Eye (tissue), 1 donor: Measurements from ENCODE around the gene ACP5.

Experiments
- DNase-seq: peaks from one replicate; pipeline ENCODE4 v3.0.0-alpha.2; 2015

Gene ACP5

DNA sequence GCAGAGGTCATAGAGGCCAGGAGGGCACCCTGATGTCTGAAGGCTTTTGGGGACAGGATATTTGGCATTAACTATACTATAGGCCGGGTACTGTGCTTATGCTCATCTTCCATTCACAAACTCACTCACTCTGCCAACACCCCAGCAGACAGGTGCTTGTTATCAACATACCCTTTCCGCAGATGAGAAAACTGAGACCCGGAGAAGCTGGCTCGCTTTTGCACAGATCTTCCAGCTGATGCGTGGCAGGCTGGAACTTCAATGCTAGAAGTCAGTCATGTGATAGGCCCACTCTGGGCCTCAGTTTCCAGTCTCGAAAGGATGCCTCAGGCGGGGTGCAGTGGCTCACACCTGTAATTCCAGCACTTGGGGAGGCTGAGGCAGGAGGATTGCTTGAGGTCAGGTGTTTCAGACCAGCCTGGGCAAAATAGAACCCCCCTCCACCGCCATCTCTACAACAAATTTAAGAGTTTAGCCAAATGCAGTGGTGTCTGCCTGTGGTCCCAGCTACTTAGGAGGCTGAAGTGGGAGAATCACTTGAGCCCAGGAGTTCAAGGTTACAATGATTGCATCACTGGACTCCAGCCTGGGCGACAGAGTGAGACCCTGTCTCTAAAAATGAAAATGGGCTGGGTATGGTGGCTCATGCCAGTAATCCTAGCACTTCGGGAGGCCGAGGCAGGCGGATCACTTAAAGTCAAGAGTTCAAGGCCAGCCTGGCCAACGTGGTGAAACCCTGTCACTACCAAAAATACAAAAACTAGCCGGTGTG, 29.3 kb downstream of the ACP5 start:
- DNase-seq = no peak

DNA sequence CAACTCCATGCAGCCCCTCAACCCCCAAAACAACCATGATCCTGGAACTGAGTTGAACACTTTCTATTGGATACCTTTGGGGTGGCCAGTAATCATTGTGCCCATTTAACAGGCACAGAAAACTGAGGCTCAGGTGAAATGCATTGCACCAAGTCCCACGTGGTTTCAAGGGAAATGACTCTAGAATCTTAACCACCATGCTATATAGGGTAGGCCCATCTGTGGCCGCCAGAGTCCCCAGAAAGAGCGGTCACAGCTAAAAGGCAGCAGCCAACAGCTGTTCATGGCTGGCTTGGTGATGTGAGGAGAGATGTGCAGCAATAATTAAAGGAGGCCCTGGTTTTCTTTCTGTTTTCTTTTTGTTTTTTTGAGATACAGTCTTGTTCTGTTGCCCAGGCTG, 36.2 kb downstream of the ACP5 start:
- no peak for DNase-seq

DNA sequence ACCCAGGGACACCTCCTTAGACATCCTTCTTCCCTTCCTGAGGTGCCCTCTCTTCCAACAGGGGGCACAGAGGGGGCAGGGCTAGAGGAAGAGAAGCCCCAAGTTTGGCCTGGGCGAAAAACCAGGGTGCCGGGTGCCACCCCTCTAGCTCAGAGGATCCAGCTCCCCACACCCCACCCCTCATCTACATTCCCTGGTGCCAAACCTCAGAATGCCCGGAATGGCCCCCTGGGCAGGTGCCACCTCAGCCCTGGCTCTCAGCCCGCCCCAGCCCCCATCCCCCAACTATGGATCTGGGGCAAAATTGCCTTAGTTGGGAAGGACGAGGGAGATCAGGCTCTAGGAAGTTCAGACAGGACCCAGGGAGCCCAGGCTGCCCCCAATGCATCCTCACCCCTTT, 36.8 kb downstream of the ACP5 start:
- DNase-seq = no peak

DNA sequence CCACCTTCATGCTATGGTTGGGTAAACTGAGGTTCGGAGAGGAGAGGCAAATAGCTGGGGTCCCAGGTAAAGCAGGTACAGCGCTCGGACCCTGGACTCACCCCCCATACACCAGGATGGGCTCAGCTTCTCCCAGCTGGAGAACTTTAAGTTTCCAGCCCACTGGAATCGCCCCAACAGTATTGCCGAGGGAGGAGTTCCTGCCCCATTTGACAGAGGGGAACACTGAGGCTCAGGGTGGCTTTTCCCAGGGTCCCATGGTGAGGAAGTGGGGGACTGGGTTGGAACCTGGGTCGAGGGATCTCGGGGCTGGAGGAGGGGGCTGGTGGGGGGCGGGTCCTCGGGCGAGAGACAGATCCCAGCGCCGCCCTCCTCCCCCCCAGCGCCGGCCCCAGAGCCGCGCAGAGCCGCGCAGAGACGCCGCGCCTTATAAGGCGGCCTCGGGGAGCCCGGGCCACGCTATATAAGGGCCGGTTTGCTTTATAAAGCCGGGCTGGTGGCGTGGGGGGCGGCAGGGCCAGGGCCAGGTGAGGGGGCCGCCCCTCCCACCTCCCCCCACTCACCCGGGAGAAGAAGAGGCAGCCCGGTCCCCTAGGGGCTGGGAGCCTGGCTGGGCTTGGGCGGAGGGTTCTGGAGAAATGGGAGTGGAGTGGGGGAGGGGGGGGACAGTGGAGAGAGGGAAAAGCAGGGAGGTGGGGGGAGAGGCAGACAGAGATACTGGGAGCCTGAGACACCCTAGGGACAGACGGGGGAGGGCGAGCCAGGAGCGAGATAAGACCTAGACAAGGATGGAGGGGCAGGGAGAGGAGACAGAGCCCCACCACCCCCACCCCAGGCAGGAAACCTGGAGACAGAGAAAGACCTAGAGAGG, 37.7 kb downstream of the ACP5 start:
- peak; percentile 48 for DNase-seq

DNA sequence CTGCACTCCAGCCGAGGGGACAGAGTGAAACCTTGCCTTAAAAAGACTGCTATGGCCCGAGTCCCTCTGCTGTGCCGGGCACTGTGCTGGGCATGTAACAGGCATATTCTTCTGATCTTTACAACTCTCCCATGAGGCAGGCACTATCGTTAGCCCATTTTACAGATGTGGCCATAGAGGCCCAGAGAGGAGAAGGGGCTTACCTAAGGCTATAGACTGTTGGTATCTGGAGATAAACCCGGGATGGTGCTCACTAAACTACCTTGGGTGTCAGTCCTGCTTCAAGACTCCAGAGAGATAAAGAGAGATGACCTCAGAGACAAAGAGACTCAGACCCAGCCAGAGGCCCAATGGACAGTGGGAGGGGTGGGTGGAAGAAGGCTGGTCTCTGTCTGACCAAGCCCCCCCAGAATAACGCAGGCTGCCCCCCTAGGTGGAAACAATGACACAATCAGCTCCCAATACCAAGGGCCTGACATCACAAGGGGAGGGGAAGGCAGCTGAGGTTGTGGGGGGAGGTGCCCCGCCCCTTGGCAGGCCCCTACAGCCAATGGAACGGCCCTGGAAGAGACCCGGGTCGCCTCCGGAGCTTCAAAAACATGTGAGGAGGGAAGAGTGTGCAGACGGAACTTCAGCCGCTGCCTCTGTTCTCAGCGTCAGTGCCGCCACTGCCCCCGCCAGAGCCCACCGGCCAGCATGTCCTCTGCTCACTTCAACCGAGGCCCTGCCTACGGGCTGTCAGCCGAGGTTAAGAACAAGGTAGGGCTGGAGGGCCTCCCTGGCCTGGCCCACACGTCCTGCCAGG, 39.0 kb downstream of the ACP5 start, which contains the start of gene CNN1:
Gene CNN1 (plus strand): TSS at position 620 of the 805 bp plus-strand sequence. CDS start 77 bp downstream, at position 697.
- peak; percentile 57 for DNase-seq

DNA sequence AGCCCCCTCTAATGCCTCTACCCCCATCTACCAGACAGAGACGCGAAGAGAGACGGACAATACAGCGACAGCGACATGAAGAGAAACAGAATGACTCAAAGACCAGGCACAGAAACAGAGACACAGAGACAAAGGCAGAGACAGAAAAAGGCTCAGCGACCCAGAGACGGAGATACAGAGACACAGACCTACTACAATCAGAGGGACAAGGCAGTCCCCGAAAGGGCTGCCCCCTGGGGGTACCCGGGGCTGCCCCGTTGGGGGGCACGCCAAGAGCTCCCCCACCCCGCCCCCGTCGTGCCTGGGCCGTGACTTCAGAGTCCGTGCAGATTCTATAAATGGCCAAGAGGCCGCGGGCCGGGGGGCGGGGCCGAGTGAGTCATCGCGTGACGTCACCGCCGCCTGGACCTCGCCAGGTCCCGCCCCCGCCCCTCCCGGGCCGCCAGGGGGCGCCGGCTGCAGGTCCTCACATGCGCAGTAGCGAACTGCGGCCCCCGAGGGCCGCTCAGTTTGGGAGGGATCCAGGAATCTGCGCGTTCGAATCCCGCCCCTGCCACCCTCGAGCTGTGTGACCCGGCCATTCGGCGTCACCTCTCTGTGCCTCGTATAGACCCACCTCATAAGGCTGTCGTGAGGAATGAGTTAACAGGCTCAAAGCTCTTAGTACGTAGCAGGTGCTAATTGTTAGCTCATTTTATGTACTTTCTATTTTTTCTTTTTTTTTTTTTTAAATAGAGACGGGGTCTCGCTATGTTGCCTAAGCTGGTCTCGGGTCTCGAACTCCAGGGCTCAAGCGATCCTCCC, 41.5 kb downstream of the ACP5 start:
- DNase-seq = peak; percentile 93

DNA sequence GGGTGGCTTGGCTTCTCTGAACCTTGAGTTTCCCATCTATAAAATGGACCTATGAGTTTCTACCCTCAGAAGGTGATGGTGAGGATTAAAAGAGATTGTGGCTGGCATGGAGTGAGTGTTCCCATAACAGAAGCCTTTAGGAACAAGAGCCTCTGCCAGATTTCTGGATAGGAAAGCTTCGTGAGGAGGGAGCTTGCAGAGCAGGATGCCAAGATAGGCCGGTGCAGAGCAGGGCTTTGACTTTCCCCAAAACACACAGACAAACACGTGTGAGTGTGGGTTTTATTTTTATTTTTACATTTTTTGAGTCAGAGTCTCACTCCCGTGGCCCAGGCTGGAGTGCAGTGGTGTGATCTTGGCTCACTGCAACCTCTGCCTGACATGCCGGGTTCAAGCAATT, 42.5 kb downstream of the ACP5 start:
- DNase-seq = no peak

DNA sequence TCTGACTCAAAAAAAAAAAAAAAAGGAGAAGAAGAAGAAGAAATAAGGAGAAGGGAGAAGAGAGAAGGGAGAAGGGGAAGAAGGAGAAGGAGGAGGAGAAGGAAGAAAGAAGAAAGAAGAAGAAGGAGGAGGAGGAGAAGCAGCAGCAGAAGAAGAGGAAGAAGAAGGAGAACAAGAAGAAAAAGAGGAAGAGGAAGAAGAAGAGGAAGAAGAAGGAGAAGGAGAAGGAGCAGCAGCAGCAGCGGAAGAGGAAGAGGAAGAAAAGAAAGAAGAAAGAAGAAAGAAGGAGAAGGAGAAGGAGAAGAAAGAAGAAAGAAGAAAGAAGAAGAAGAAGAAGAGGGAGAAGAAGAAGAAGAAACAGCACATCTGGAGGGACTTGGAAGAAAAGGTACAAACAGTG, 42.9 kb downstream of the ACP5 start:
- DNase-seq = no peak

DNA sequence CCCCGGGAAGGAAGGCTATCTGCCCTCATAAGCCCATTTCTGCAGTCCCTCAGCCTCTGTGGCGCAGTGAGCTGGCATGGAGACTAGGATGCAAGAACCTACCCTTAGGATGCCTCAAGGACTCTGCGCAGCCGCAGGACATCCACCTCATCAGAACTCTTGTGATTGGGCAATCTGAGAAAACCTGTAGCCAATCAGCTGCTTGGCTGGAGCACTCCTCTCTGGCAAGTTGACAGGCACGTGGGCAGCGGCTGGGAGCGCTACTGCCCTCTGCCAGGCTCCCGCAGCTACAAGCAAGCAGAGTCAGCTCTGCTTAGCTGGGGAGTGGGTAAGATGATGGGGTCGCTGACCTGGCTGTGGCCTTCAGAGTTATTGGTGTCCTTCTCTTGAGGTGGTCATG, 47.0 kb downstream of the ACP5 start:
- peak; percentile 86 for DNase-seq

DNA sequence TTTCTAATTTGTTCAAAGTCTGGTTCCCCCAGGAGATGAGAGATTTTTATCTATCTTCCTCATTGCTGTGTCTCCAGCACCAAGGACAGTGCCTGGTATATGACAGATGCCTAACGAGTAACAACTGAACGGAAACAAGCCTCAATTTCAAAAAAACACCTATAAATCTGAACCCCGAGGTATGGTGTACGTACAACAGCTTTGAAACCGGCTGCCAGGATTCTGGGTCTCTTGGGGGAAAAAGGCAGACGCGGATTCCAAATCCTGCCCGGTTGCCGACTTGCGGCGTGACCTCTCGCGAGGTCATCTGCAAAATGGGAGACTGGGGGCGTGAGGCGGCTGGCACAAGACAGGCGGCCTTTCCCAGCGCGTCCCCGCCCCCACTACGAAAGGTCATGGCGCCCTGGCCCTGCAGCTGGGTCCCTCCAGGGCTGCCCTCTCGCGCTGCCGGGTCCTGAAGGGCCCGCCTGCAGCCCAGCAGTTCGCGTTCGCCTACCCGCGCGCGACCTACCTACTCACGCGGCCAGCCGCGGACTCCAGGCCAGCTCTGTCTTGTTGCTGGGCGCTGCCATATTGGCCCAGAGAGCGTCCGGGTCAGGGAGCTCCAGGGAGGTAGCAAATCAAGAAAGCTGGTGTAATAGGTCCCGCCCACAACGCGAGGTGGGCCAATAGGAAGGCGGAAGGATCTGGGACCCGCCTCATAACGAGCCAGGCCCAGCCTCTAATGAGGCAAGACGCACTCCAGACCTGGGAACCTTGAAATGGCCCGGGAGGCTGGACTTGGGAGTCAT, 48.7 kb downstream of the ACP5 start, which contains the start of gene ECSIT:
Gene ECSIT (minus strand): TSS at position 584 of the 791 bp plus-strand sequence. CDS start 9,964 bp downstream, outside the sequence.
- peak; percentile 98 for DNase-seq
